ENCODE measurements around the gene MCF2L.

DNA sequence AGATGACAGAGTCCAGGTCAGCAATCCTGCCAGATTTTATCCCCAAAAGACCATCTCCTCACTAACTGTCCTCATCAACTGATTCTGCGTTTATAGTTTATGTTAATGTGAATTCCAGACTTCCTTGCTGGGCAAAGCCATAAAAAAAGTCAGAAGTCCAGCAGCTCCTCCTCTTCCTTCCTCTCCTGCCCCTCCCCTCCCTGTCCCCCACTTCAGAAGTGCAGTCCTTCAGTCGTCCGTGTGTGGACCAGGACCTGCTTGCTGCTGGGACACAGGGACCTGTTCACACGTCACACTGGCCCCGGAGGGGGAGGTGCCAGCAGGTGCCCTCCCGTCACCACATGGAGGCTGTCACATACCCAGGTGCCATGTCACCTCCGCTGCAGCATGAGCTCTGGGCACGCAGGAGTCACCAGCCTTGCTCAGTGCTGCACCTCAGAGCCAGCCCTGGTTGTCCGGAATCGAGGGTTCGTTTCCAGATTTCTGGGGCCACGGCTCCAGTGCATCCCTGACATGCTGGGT lies 4.0 kb upstream of the MCF2L start:
- TF ChIP-seq RCOR1 (IDR thresholded peaks at IDR 0.05; ENCODE audit: borderline replicate concordance in 1 of 2, low read depth in 2 of 2, low read length in 2 of 2) (no peak), KDM5B (IDR thresholded peaks at IDR 0.05; ENCODE audit: insufficient replicate concordance, low read depth, low read length) (no peak), ZKSCAN8 (CRISPR knock-in tag; IDR thresholded peaks at IDR 0.05) (no peak)
- TF ChIP-seq, protein P1, sequence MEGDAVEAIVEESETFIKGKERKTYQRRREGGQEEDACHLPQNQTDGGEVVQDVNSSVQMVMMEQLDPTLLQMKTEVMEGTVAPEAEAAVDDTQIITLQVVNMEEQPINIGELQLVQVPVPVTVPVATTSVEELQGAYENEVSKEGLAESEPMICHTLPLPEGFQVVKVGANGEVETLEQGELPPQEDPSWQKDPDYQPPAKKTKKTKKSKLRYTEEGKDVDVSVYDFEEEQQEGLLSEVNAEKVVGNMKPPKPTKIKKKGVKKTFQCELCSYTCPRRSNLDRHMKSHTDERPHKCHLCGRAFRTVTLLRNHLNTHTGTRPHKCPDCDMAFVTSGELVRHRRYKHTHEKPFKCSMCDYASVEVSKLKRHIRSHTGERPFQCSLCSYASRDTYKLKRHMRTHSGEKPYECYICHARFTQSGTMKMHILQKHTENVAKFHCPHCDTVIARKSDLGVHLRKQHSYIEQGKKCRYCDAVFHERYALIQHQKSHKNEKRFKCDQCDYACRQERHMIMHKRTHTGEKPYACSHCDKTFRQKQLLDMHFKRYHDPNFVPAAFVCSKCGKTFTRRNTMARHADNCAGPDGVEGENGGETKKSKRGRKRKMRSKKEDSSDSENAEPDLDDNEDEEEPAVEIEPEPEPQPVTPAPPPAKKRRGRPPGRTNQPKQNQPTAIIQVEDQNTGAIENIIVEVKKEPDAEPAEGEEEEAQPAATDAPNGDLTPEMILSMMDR (IDR thresholded peaks at IDR 0.05 in 2 of 3, conservative IDR thresholded peaks at IDR 0.05 in 1 of 3; ENCODE audit: insufficient read depth in 2 of 3, low read depth in 1 of 3, low read length in 3 of 3), result no peak
- TF ChIP-seq, protein P2, sequence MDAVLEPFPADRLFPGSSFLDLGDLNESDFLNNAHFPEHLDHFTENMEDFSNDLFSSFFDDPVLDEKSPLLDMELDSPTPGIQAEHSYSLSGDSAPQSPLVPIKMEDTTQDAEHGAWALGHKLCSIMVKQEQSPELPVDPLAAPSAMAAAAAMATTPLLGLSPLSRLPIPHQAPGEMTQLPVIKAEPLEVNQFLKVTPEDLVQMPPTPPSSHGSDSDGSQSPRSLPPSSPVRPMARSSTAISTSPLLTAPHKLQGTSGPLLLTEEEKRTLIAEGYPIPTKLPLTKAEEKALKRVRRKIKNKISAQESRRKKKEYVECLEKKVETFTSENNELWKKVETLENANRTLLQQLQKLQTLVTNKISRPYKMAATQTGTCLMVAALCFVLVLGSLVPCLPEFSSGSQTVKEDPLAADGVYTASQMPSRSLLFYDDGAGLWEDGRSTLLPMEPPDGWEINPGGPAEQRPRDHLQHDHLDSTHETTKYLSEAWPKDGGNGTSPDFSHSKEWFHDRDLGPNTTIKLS (IDR thresholded peaks at IDR 0.05; ENCODE audit: borderline replicate concordance, low read depth), result no peak

All from K562 (cell line).